Measurements from ENCODE around the gene SYNE1.

- TF ChIP-seq CTCF (conservative IDR thresholded peaks at IDR 0.05; ENCODE audit: low read length), result no peak
- TF ChIP-seq EZH2phosphoT487 (IDR thresholded peaks at IDR 0.05; ENCODE audit: borderline replicate concordance, low read depth, low read length), result no peak
Observed at GRCh38 chr6:152146385-152146784, 490.8 kb downstream of the SYNE1 start.

Measured in OCI-LY7 (cell line).